ENCODE measurements around the gene UBAC2. TPM values are rescaled to one million over a fixed set of nuclear protein-coding genes. Genes with fewer than 3 reads are reported as not detected.
"Not testable (repeated sequence)": the region's sequence is repeated elsewhere in the genome, so short reads cannot be mapped to it uniquely, and the experiment has no call there.

UBAC2 gene
- total RNA-seq, 1 donor from 2014 or later = 64.3 TPM

DNA sequence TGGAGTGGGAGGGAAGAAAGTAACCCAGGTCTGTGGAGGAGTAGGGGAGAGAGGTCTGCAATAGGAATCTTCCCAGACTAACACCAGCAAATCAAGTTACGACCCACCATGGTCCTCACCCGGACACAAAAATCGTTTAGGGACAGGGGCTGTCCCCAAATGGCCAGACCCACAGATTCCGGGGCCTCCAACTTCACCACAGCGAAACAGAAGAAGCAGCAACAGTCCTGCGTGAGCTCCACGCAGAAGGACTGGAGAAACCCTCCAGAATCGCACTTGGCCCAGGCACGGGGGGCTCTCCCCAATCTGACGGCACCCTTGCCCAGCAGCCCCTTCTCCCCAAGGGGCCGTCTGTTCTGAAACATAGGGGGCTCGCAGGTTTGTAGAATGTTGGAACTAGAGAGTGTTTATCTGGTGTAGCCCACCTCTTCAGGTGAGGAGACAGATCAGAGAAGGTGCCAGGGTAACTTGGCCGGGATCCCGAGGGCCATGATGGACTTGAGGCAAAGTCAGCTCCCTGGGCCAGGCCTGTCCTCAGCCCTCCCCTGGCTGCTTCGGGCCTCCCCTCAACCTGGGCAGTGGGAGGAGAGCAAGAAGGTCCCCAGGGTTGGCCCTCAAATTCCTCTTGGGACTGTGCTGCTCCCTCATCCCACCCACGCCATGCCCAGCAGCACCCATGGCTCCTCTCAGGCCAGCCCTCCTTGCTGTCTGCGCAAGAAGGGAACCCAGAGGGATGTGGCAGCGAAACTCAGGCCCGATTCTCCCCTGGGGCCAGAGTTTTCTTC is 189.1 kb downstream of the UBAC2 start:
- Mint-ChIP-seq H3K4me3 (no peak overlapping the region), H3K4me1 (no peaks in the 10 kb centered on the region), H3K36me3 (peaks cover 23% of the 10 kb centered on the region), H3K27ac (peak overlapping the region; percentile 16), H3K27me3 (ENCODE audit: low read depth) (no peaks in the 10 kb centered on the region), H3K9me3 (no peaks in the 10 kb centered on the region)
- no peak for DNase-seq (ENCODE audit: low spot score in 2 of 2, unreplicated experiment in 2 of 2)
- TF ChIP-seq, protein P1, sequence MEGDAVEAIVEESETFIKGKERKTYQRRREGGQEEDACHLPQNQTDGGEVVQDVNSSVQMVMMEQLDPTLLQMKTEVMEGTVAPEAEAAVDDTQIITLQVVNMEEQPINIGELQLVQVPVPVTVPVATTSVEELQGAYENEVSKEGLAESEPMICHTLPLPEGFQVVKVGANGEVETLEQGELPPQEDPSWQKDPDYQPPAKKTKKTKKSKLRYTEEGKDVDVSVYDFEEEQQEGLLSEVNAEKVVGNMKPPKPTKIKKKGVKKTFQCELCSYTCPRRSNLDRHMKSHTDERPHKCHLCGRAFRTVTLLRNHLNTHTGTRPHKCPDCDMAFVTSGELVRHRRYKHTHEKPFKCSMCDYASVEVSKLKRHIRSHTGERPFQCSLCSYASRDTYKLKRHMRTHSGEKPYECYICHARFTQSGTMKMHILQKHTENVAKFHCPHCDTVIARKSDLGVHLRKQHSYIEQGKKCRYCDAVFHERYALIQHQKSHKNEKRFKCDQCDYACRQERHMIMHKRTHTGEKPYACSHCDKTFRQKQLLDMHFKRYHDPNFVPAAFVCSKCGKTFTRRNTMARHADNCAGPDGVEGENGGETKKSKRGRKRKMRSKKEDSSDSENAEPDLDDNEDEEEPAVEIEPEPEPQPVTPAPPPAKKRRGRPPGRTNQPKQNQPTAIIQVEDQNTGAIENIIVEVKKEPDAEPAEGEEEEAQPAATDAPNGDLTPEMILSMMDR (IDR thresholded peaks at IDR 0.05; ENCODE audit: unreplicated experiment) = no peak

DNA sequence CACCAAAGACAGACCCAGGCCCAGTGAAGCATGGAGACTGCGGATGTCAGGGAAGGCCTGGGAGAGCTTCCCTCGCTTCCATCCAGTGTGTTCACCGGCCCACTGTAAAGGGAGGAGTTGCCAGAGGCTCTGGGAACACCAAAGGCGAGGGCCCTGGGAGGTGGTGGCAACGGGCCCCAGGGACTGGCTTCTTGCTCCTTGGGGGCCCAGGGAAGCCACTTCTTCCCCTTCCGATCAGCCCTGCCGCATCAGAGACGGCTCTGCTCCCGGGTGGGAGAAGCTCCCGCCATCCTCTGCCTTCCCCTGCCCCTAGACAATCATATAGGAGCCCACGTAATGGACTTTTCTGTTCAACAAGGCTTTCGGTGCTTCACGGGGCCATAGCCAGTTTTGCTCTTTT is 189.9 kb downstream of the UBAC2 start:
- Mint-ChIP-seq H3K9me3 (no peaks in the 10 kb centered on the region), H3K4me1 (no peaks in the 10 kb centered on the region), H3K4me3 (no peak overlapping the region), H3K27ac (no peak overlapping the region), H3K36me3 (peaks cover 19% of the 10 kb centered on the region), H3K27me3 (ENCODE audit: low read depth) (no peaks in the 10 kb centered on the region)
- no peak for DNase-seq (ENCODE audit: low spot score in 2 of 2, unreplicated experiment in 2 of 2)
- TF ChIP-seq, protein P1 (IDR thresholded peaks at IDR 0.05; ENCODE audit: unreplicated experiment) = no peak

DNA sequence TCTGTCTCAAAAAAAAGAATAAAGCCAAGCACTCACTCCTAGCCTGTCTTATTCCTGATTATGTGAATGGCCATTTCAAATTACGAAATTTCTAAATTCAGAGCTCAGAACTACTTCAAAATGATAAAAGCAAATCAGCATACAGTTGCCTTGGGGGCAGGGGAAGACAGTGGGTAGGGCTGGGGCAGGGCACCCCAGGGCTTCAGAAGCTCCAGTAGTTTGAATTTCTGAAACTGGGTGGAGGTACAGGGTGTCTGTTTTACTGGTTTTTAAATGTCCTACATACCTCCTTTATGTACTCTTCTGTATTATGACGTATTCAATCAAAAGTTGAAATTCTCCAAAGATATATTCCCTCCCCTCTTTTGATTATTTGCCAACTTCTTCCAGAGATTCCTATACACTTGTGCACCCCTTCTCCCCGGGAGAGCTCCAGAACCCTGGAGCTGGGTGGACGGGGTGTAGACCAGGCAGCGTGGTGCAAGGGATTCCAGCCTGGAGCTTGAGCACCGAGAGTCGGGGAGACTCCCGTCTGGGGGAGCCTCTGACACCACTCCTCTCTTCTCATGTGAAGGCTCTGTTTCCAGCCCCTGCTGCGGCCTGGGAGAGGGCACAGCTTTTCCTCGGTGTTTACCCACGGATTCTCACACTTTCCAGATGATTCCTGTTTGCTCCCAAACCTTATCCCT is 191.3 kb downstream of the UBAC2 start:
- Mint-ChIP-seq H3K36me3 (peaks cover 15% of the 10 kb centered on the region), H3K27ac (no peak overlapping the region), H3K4me3 (no peak overlapping the region), H3K27me3 (ENCODE audit: low read depth) (no peaks in the 10 kb centered on the region), H3K9me3 (no peaks in the 10 kb centered on the region), H3K4me1 (no peaks in the 10 kb centered on the region)
- TF ChIP-seq, protein P1 (IDR thresholded peaks at IDR 0.05; ENCODE audit: unreplicated experiment) = no peak
- DNase-seq (ENCODE audit: low spot score in 2 of 2, unreplicated experiment in 2 of 2) = no peak

DNA sequence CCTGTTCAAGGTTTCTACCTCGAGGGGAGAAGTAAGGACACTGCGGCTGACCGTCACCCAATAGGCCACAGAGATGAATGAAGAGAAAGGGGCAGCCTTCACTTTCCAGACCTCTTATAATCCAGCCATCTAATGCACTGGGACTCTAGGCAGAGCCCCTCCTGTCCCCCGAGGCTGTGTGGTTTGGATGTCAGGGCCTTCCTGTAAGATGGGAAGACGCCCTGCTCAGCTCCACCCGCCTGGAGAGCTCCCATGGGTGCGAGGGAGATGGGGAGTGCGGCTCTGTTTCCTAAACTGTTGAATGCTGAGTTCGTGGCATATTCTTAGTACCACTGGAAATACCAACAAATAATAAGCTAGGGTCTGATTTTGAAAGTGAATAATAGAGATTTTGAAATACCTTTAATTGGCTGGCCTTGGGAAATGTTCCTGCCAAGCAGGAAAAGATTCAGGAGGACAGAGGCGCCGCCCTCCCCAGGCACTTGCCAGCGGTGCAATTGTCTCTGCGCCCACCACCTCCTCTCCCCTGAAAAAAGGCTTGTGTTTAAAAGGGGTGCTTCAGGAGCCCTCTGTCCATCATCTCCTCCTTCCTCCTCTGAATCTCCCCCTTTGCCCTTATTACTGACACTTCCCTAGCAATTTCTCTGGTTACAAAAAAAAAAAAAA is 191.9 kb downstream of the UBAC2 start:
- H3K27me3 Mint-ChIP-seq (ENCODE audit: low read depth) = no peaks in the 10 kb centered on the region
- TF ChIP-seq, protein P1 (IDR thresholded peaks at IDR 0.05; ENCODE audit: unreplicated experiment) = no peak
- H3K9me3 Mint-ChIP-seq = no peaks in the 10 kb centered on the region
- no peak for DNase-seq (ENCODE audit: low spot score in 2 of 2, unreplicated experiment in 2 of 2)
- no peak overlapping the region for H3K4me3 Mint-ChIP-seq
- no peaks in the 10 kb centered on the region for H3K4me1 Mint-ChIP-seq
- H3K27ac Mint-ChIP-seq = no peak overlapping the region
- peaks cover 10% of the 10 kb centered on the region for H3K36me3 Mint-ChIP-seq

DNA sequence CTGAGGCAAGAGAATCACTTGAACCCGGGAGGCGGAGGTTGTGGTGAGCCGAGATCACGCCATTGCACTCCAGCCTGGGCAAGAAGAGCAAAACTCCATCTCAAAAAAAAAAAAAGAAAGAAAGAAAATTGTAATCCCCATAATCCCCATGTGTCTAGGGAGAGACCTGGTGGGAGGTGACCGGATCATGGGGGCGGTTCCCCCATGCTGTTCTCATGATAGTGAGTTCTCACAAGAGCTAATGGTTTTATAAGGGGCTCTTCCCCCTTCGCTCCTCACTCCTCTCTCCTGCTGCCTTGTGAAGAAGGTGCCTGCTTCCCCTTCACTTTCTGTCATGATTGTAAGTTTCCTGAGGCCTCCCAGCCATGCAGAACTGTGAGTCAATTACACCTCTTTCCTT is 192.7 kb downstream of the UBAC2 start:
- not testable (repeated sequence) for H3K27ac Mint-ChIP-seq; H3K4me1 Mint-ChIP-seq; H3K27me3 Mint-ChIP-seq (ENCODE audit: low read depth); H3K36me3 Mint-ChIP-seq; DNase-seq (ENCODE audit: low spot score in 2 of 2, unreplicated experiment in 2 of 2); H3K4me3 Mint-ChIP-seq; H3K9me3 Mint-ChIP-seq
